Activated CD8-positive, alpha-beta memory T cell treated with anti-CD3 and anti-CD28 coated beads for 4 hours (primary cell): ENCODE measurements around the gene UQCC3.
"Not testable (repeated sequence)": the region's sequence is repeated elsewhere in the genome, so short reads cannot be mapped to it uniquely, and the experiment has no call there.

Experiments
- DNase-seq, 2 donors: peaks; one replicate each; pipeline ENCODE4 v3.0.0-alpha.2; 2020; ENCODE audit warnings: low read depth in 2 of 2

UQCC3 gene, protein sequence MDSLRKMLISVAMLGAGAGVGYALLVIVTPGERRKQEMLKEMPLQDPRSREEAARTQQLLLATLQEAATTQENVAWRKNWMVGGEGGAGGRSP

GRCh38 chr11:62671608-62672389 lies at the start of gene UQCC3, which contains the start of gene LBHD1:
Gene UQCC3, plus strand, starts transcription at chr11:62671673. Its CDS starts 73 bp downstream, at chr11:62671746.
Gene LBHD1, minus strand, starts transcription at chr11:62672267. Its CDS starts 2,236 bp downstream, at chr11:62670031.
- DNase-seq = peak; percentile 46 to 56

- no peak for DNase-seq
Measured at GRCh38 chr11:62622476-62623089, 48.9 kb upstream of the UQCC3 start.

- no peak for DNase-seq
Measured at GRCh38 chr11:62627713-62628112, 43.8 kb upstream of the UQCC3 start.

GRCh38 chr11:62632492-62632891 lies 39.0 kb upstream of the UQCC3 start:
- no peak for DNase-seq

- no peak for DNase-seq
Measured at GRCh38 chr11:62644220-62644619, 27.3 kb upstream of the UQCC3 start.

DNA sequence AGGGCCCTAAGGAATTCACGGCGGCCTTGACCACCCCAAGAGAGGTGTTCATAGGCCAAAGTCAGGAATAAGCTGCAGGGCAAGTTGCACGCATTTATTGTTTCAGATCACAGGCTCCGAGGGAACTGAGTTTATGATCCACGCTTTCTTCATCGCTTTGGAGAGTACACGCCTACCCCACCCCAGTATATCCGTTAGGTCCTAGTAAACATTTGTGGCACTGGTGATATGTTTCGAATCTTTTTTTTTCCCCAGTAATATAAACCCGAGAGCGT lies 25.9 kb upstream of the UQCC3 start:
- DNase-seq = no peak

- peak; percentile 98 to 99 for DNase-seq
Measured at GRCh38 chr11:62645946-62646824, 25.3 kb upstream of the UQCC3 start, which contains the start of gene GANAB. Gene GANAB, minus strand, starts transcription at chr11:62646613. Its CDS starts 14 bp downstream, at chr11:62646599.

- DNase-seq = no peak
Measured at GRCh38 chr11:62646825-62647608, 24.5 kb upstream of the UQCC3 start.

GRCh38 chr11:62647609-62648005 lies 23.9 kb upstream of the UQCC3 start:
- DNase-seq = no peak

DNA sequence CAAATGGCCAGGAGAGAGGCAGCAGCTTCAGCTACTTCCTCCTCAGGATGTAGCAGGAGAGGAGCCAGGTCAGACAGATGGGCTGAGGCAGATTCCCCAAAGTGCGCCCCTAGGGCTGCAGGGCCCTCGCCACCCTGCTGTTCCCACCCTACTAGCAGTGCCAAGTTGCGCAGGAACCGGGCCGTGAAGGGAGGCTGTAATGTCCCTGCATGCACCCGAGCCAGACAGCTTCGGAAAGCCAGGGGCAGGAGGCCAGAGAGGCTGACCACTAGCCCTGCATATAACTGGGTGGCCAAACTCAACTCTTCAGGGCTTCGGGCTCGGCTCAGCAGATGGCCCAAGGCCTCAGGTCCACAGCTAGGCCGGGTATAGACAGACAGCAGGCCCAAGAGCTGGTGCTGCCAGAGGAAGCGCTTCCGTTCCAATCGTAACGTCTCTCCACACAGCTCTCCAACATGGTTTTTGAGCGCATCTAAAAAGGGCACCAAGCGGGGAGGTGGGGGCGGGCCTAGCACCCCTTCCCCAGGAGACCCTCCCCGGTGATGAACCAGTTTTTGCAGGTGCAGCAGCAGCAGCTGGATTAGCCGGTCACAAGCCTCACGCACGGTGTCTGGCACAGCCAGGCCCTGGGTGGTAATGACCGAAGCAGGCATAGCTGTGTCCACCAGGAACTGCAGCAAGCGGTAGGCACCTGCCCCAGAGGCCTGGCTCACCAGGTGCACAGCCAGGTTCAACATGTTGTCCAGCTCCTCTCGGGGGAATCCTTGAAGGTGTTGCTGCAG lies 23.1 kb upstream of the UQCC3 start:
- DNase-seq = no peak

GRCh38 chr11:62648967-62649364 lies 22.5 kb upstream of the UQCC3 start:
- no peak for DNase-seq

GRCh38 chr11:62649486-62649885 lies 22.0 kb upstream of the UQCC3 start:
- no peak for DNase-seq

DNA sequence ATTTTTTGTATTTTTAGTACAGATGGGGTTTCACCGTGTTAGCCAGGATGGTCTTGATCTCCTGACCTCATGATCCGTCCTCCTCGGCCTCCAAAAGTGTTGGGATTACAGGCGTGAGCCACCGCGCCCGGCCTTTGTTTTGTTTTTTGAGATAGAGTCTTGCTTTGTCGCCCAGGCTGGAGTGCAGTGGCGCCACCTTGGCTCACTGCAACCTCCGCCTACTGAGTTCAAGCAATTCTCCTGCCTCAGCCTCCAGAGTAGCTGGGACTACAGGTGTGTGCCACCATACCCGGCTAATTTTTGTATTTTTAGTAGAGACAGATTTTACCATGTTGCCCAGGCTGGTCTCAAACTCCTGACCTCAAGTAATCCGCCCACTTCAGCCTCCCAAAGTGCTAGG lies 21.2 kb upstream of the UQCC3 start:
- not testable (repeated sequence) for DNase-seq

DNA sequence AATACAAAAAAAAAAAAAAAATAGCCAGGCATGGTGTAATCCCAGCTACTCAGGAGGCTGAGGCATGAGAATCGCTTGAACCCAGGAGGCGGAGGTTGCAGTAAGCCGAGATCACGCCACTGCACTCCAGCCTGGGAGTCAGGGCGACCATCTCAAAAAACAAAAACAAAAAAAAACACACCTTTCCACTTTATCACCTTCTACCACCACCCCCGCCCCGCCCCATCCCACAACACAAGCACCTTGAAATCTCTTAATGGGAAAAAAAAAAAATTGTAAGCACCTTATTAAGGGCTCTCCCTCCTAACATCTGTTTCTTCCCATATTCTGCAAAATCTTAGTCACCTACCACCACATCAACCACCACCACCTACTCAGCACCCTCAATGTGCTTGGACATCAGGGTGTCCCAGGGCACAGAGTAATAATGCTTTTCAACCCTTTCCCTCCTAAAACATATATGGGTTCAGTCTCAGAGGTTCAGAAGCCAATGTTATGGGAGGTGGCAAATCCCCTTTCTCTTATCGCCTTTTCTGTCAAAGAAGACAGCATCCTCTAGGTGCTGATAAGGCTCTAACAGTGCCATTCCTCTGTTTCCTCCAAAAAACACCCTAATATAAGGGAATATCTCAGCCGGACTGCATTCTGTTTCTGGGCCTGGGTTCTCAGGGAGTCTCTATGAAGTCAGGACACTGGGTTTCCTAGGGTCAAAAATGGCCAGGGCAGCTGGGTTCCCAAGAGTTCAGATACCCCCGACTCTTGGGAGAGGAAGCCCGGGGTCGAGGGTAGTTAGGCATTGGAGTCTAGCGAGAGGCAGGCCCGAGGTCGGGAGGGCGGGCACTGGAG lies 19.1 kb upstream of the UQCC3 start:
- no peak for DNase-seq

DNA sequence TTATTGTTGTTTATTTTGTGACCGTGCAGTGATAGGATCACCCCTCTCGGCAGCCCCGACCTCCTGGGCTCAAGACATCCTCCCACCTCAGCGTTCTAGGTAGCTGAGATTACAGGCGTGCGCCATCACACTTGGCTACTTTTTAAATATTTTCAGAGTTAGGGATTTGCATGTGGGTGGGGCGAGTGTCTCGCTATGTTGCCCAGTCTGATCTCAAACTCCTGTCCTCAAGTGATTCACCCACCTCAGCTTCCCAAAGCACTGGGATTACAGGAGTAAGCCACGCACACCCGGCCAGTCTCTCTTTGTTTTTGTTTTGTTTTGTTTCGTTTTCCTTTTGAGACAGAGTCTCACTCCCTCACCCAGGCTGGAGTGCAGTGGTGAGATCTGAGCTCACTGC lies 17.2 kb upstream of the UQCC3 start:
- DNase-seq = no peak

GRCh38 chr11:62656796-62657429 lies 14.6 kb upstream of the UQCC3 start:
- no peak for DNase-seq

- DNase-seq = peak in 1 of 2 donors; percentile 14
Measured at GRCh38 chr11:62664405-62665074, 6.9 kb upstream of the UQCC3 start.

DNA sequence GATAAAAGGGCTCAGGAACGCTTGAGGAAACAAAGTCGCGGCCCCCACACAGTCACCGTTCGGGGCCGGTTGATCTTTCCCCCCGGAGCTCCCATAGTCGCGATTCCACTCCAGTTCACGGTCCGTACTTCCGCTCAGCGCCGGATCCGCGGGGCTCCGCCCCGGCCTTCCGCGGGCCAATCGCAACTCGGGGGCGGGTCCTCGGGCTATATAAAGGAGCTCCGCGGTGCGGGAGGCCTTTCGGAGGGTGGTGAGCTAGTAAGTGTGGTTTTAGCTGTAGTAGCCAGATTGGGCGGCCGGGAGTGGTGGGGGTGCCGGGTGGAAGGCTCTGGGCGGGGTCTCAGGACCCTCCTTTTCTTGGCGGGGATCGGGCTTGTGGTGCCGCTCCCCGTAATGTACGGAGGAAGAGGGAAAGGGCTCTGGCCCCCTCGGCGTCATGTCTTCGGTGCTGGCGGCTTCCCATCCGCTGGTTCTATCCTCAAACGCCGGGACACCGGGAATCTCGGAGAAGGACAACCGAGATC lies 6.3 kb upstream of the UQCC3 start, which contains the start of the genes C11orf98 and CSKMT:
Gene C11orf98, minus strand, starts transcription at position 136 of the 524 bp plus-strand sequence. Its CDS starts 41 bp downstream, at position 95.
Gene CSKMT, plus strand, starts transcription at position 238 of the 524 bp plus-strand sequence. CDS start 568 bp downstream, outside the sequence.
- peak; percentile 92 to 94 for DNase-seq
